KG1 (cell line): Measurements from ENCODE around the gene MEIS1.
A peak's percentile ranks its signal among the peaks of the same experiment; 100 is the strongest.

Source experiments
- DNase-seq: peaks from one replicate; lab custom pipeline; 2025; lab: John Stamatoyannopoulos, UW

Gene MEIS1

GRCh38 chr2:66443979-66444861, 9.3 kb downstream of the MEIS1 start:
- peak; percentile 48 for DNase-seq

GRCh38 chr2:66445076-66445924, 10.4 kb downstream of the MEIS1 start:
- peak; percentile 45 for DNase-seq

- peak; percentile 66 for DNase-seq
Observed at GRCh38 chr2:66445925-66446871, 11.3 kb downstream of the MEIS1 start.

- DNase-seq = no peak
Observed at GRCh38 chr2:66446941-66447340, 12.0 kb downstream of the MEIS1 start.

GRCh38 chr2:66447677-66448076, 12.8 kb downstream of the MEIS1 start:
- no peak for DNase-seq

GRCh38 chr2:66448136-66448991, 13.4 kb downstream of the MEIS1 start:
- no peak for DNase-seq

- DNase-seq = no peak
Observed at GRCh38 chr2:66452214-66452613, 17.3 kb downstream of the MEIS1 start.

- DNase-seq = no peak
Observed at GRCh38 chr2:66452917-66453316, 18.0 kb downstream of the MEIS1 start.

- no peak for DNase-seq
Observed at GRCh38 chr2:66455490-66455889, 20.6 kb downstream of the MEIS1 start.

GRCh38 chr2:66456183-66457041, 21.5 kb downstream of the MEIS1 start:
- no peak for DNase-seq

- DNase-seq = no peak
Observed at GRCh38 chr2:66457545-66457944, 22.6 kb downstream of the MEIS1 start.

GRCh38 chr2:66460031-66460430, 25.1 kb downstream of the MEIS1 start:
- no peak for DNase-seq

GRCh38 chr2:66461001-66461663, 26.2 kb downstream of the MEIS1 start:
- no peak for DNase-seq

GRCh38 chr2:66461664-66462500, 27.0 kb downstream of the MEIS1 start:
- DNase-seq = no peak

GRCh38 chr2:66462501-66462825, 27.5 kb downstream of the MEIS1 start:
- DNase-seq = no peak

- DNase-seq = no peak
Observed at GRCh38 chr2:66463206-66463755, 28.4 kb downstream of the MEIS1 start.

- no peak for DNase-seq
Observed at GRCh38 chr2:66464930-66465637, 30.2 kb downstream of the MEIS1 start.

GRCh38 chr2:66466433-66466832, 31.5 kb downstream of the MEIS1 start:
- DNase-seq = no peak
